ENCODE measurements around the gene TMEM204.

TMEM204 gene

GRCh38 chr16:1601031-1601430 is 67.6 kb downstream of the TMEM204 start:
- 0 out of 2 replicates have a peak, but pooled peaks cover 2% of the 10 kb centered on the region for H3K36me3 ChIP-seq (ENCODE audit: insufficient read depth, low read length)

GRCh38 chr16:1601489-1601888 is 68.0 kb downstream of the TMEM204 start:
- Histone ChIP-seq H3K4me3 (ENCODE audit: low read depth, low read length) (no peak overlapping the region), H3K27me3 (ENCODE audit: insufficient read depth, low read length) (no peaks in the 10 kb centered on the region), H3K79me2 (ENCODE audit: control insufficient read depth, insufficient read depth, low read length, unreplicated experiment) (no peaks in the 10 kb centered on the region), H2AFZ (ENCODE audit: low read length, unreplicated experiment) (no peak overlapping the region), H3K4me1 (ENCODE audit: control insufficient read depth, insufficient read depth, low read length, unreplicated experiment) (no peaks in the 10 kb centered on the region), H3K27ac (ENCODE audit: low read depth, low read length) (no peak overlapping the region), H3K36me3 (ENCODE audit: insufficient read depth, low read length) (0 out of 2 replicates have a peak, but pooled peaks cover 3% of the 10 kb centered on the region)

More at GRCh38 chr16:1601031-1601430, 67.6 kb downstream of the TMEM204 start:
- Histone ChIP-seq H3K27me3 (ENCODE audit: insufficient read depth, low read length) (no peaks in the 10 kb centered on the region), H3K27ac (ENCODE audit: low read depth, low read length) (no peak overlapping the region), H2AFZ (ENCODE audit: low read length, unreplicated experiment) (no peak overlapping the region), H3K4me1 (ENCODE audit: control insufficient read depth, insufficient read depth, low read length, unreplicated experiment) (no peaks in the 10 kb centered on the region), H3K4me3 (ENCODE audit: low read depth, low read length) (no peak overlapping the region), H3K79me2 (ENCODE audit: control insufficient read depth, insufficient read depth, low read length, unreplicated experiment) (no peaks in the 10 kb centered on the region)

GRCh38 chr16:1602285-1602684 is 68.8 kb downstream of the TMEM204 start:
- Histone ChIP-seq H3K36me3 (ENCODE audit: insufficient read depth, low read length) (0 out of 2 replicates have a peak, but pooled peaks cover 3% of the 10 kb centered on the region), H3K79me2 (ENCODE audit: control insufficient read depth, insufficient read depth, low read length, unreplicated experiment) (no peaks in the 10 kb centered on the region), H3K4me3 (ENCODE audit: low read depth, low read length) (no peak overlapping the region), H3K4me1 (ENCODE audit: control insufficient read depth, insufficient read depth, low read length, unreplicated experiment) (no peaks in the 10 kb centered on the region), H3K27ac (ENCODE audit: low read depth, low read length) (no peak overlapping the region), H3K27me3 (ENCODE audit: insufficient read depth, low read length) (no peaks in the 10 kb centered on the region), H2AFZ (ENCODE audit: low read length, unreplicated experiment) (no peak overlapping the region)

Data from ACC112 (cell line).